Body of pancreas (tissue), 4 donors: ENCODE results near the gene FBXL5.

Experiments
- CTCF ChIP-seq, 7 experiments: fragments of 450-650 bp in 4 of 7; fragments of 200-600 bp in 3 of 7; sonication (generic) in 3 of 7; IDR thresholded peaks; one replicate each; pipeline ENCODE4 v1.5.1; 2016 to 2019; ENCODE audit warnings: antibody characterized with exemption in 7 of 7
- POLR2A ChIP-seq, 3 donors: fragments of 450-650 bp; IDR thresholded peaks; one replicate each; pipeline ENCODE4 v1.6.1; 2016; ENCODE audit warnings: antibody characterized with exemption in 3 of 3, mild to moderate bottlenecking in 2 of 3

- no peak for TF ChIP-seq CTCF (IDR thresholded peaks at IDR 0.05)
- TF ChIP-seq POLR2A (IDR thresholded peaks at IDR 0.05), result no peak
Measured at GRCh38 chr4:15652841-15653240, 2.3 kb downstream of the FBXL5 start.
